Central memory CD8-positive, alpha-beta T cell (primary cell): ENCODE results near the gene RECQL5.
"Not testable (repeated sequence)": the region's sequence is repeated elsewhere in the genome, so short reads cannot be mapped to it uniquely, and the experiment has no call there.

ENCODE experiments used
- ATAC-seq: fragments of 150-1000 bp; cut with Tn5 transposase; replicated peaks from 2 replicates; pipeline ENCODE4 v1.10.0; 2022; ENCODE audit warnings: mild to moderate bottlenecking, moderate FRiP score, moderate number of reproducible peaks; ENCODE audit not compliant: poor library complexity, severe bottlenecking; ENCODE audit errors: extremely low read depth
- DNase-seq, 2 donors: peaks; one replicate each; pipeline ENCODE4 v3.0.0; 2021; ENCODE audit warnings: low spot score in 2 of 2
- H3K27ac Mint-ChIP-seq: one replicate; pipeline ENCODE4 v1.8.0; 2022; ENCODE audit warnings: low read depth, mild to moderate bottlenecking, moderate library complexity, mixed read lengths
- H3K27me3 Mint-ChIP-seq: one replicate; pipeline ENCODE4 v1.8.0; 2022; ENCODE audit warnings: mixed read lengths
- H3K36me3 Mint-ChIP-seq: one replicate; pipeline ENCODE4 v1.8.0; 2022; ENCODE audit warnings: mild to moderate bottlenecking, moderate library complexity, mixed read lengths; ENCODE audit not compliant: insufficient read depth
- H3K4me1 Mint-ChIP-seq: one replicate; pipeline ENCODE4 v1.8.0; 2022; ENCODE audit warnings: mixed read lengths
- H3K4me3 Mint-ChIP-seq: one replicate; pipeline ENCODE4 v1.8.0; 2022; ENCODE audit warnings: mild to moderate bottlenecking, moderate library complexity, mixed read lengths
- H3K9me3 Mint-ChIP-seq: one replicate; pipeline ENCODE4 v1.8.0; 2022; ENCODE audit warnings: mixed read lengths

Gene RECQL5

GRCh38 chr17:75587675-75588595, 79.0 kb downstream of the RECQL5 start, which contains the start of gene MYO15B:
Gene MYO15B (plus strand): TSS chr17:75587800. CDS start chr17:75588058, 258 bp downstream.
- H3K4me1 Mint-ChIP-seq, result peaks cover 14% of the 10 kb centered on the region
- H3K36me3 Mint-ChIP-seq, result peaks cover 2% of the 10 kb centered on the region
- peak within 1 kb of the TSS; percentile 72 for H3K4me3 Mint-ChIP-seq
- H3K9me3 Mint-ChIP-seq, result no peaks in the 10 kb centered on the region
- DNase-seq (peak; percentile 28 to 40), ATAC-seq (peak; percentile 49)
- H3K27me3 Mint-ChIP-seq, result no peaks in the 10 kb centered on the region
- H3K27ac Mint-ChIP-seq, result no peak within 1 kb of the TSS

GRCh38 chr17:75584849-75585175, 82.1 kb downstream of the RECQL5 start:
- ATAC-seq (no peak), DNase-seq (no peak)
- Mint-ChIP-seq H3K36me3 (no peaks in the 10 kb centered on the region), H3K4me3 (no peak overlapping the region), H3K9me3 (no peaks in the 10 kb centered on the region), H3K27ac (no peak overlapping the region), H3K4me1 (peaks cover 6% of the 10 kb centered on the region), H3K27me3 (no peaks in the 10 kb centered on the region)

GRCh38 chr17:75583197-75583596, 83.8 kb downstream of the RECQL5 start:
- DNase-seq, H3K9me3 Mint-ChIP-seq, H3K4me3 Mint-ChIP-seq, ATAC-seq, H3K4me1 Mint-ChIP-seq, H3K36me3 Mint-ChIP-seq, H3K27ac Mint-ChIP-seq, H3K27me3 Mint-ChIP-seq: not testable (repeated sequence)

GRCh38 chr17:75581121-75581725, 85.7 kb downstream of the RECQL5 start:
- H3K9me3 Mint-ChIP-seq, H3K27ac Mint-ChIP-seq, H3K27me3 Mint-ChIP-seq, H3K4me1 Mint-ChIP-seq, H3K36me3 Mint-ChIP-seq, ATAC-seq: not testable (repeated sequence)
- DNase-seq, result peak in 1 of 2 donors; percentile 30
- H3K4me3 Mint-ChIP-seq, result peak overlapping the region; percentile 72
